ENCODE data around the gene MPZ. TPM values are rescaled to one million over a fixed set of nuclear protein-coding genes. Genes with fewer than 3 reads are reported as not detected.

Gene MPZ
- total and polyA plus RNA-seq, 10 of the 15 experiments (the other 5 are each of a cell fraction or from before 2014, with no cell fraction given): 0.09 to 6.9 (median 4.7) TPM

GRCh38 chr1:161290779-161291178, 19.0 kb downstream of the MPZ start (continued):
- TF ChIP-seq CUX1 (IDR thresholded peaks at IDR 0.05; ENCODE audit: insufficient replicate concordance, low read depth, low read length) (no peak), ZNF24 (IDR thresholded peaks at IDR 0.05) (no peak), KAT2A (conservative IDR thresholded peaks at IDR 0.05; ENCODE audit: control insufficient read depth, low read depth, low read length) (no peak), TAF1 (IDR thresholded peaks at IDR 0.05; ENCODE audit: borderline replicate concordance, low read depth, low read length) (no peak)

- CTCF ChIA-PET: interaction anchor here (1.2 to 1.9 kb wide), 5 partner anchors 18 to 77 kb away, joined by 4 to 10 read pairs (median 6); partner anchors contain the start of gene TOMM40L
- in situ Hi-C loops (cut with MboI): no loop called here
- SMC1A ChIA-PET (ENCODE audit: uncharacterized antibody, unreplicated experiment): interaction anchor here (0.8 to 2.3 kb wide), 3 partner anchors 38 to 211 kb away, joined by 3 to 8 read pairs (median 7); no protein-coding TSS in a partner anchor
- H3K27me3 ChIP-seq (replicated peaks in 1 of 2; ENCODE audit: control insufficient read depth in 2 of 2, insufficient read depth in 2 of 2, low read length in 1 of 2): peaks cover 0 to 3% of the 10 kb centered on the region in 2 experiments; a peak in 1 of 4 replicates
- no peaks in the 10 kb centered on the region for H3K79me2 ChIP-seq (ENCODE audit: control insufficient read depth, insufficient read depth, low read length)
- POLR2A ChIA-PET: interaction anchor here (1.0 to 1.2 kb wide), 3 partner anchors 55 to 101 kb away, joined by 3 to 4 read pairs (median 3); partner anchors contain the start of gene TOMM40L
- no peak overlapping the region for H3K4me2 ChIP-seq (ENCODE audit: control insufficient read depth, insufficient read depth)
- H3K4me1 ChIP-seq (ENCODE audit: control insufficient read depth, insufficient read depth, low read length): no peaks in the 10 kb centered on the region
- H2AFZ ChIP-seq (ENCODE audit: control insufficient read depth, low read depth, low read length): no peak overlapping the region
- no peaks in the 10 kb centered on the region for H3K9me3 ChIP-seq (replicated peaks; ENCODE audit: control insufficient read depth, insufficient read depth, low read length)
- ATAC-seq (peak; percentile 27; the same call in 1 of the 3 replicates), FAIRE-seq (no peak), DNase-seq (ENCODE audit: low read depth, low spot score) (no peak)
- TF ChIP-seq, protein P1, sequence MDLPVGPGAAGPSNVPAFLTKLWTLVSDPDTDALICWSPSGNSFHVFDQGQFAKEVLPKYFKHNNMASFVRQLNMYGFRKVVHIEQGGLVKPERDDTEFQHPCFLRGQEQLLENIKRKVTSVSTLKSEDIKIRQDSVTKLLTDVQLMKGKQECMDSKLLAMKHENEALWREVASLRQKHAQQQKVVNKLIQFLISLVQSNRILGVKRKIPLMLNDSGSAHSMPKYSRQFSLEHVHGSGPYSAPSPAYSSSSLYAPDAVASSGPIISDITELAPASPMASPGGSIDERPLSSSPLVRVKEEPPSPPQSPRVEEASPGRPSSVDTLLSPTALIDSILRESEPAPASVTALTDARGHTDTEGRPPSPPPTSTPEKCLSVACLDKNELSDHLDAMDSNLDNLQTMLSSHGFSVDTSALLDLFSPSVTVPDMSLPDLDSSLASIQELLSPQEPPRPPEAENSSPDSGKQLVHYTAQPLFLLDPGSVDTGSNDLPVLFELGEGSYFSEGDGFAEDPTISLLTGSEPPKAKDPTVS (IDR thresholded peaks at IDR 0.05; ENCODE audit: low read depth, low read length): no peak
- TF ChIP-seq, protein P2, sequence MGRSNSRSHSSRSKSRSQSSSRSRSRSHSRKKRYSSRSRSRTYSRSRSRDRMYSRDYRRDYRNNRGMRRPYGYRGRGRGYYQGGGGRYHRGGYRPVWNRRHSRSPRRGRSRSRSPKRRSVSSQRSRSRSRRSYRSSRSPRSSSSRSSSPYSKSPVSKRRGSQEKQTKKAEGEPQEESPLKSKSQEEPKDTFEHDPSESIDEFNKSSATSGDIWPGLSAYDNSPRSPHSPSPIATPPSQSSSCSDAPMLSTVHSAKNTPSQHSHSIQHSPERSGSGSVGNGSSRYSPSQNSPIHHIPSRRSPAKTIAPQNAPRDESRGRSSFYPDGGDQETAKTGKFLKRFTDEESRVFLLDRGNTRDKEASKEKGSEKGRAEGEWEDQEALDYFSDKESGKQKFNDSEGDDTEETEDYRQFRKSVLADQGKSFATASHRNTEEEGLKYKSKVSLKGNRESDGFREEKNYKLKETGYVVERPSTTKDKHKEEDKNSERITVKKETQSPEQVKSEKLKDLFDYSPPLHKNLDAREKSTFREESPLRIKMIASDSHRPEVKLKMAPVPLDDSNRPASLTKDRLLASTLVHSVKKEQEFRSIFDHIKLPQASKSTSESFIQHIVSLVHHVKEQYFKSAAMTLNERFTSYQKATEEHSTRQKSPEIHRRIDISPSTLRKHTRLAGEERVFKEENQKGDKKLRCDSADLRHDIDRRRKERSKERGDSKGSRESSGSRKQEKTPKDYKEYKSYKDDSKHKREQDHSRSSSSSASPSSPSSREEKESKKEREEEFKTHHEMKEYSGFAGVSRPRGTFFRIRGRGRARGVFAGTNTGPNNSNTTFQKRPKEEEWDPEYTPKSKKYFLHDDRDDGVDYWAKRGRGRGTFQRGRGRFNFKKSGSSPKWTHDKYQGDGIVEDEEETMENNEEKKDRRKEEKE (IDR thresholded peaks at IDR 0.05): no peak
- TF ChIP-seq SPI1 (IDR thresholded peaks at IDR 0.05; ENCODE audit: borderline replicate concordance, insufficient read depth, low read depth, low read length): peak; percentile 51
- no peak overlapping the region for H3K9ac ChIP-seq (ENCODE audit: control insufficient read depth, insufficient read depth, low read length)
- H3K27ac ChIP-seq (ENCODE audit: control insufficient read depth, insufficient read depth): no peak overlapping the region
- no peak overlapping the region for H3K4me3 ChIP-seq
- H4K20me1 ChIP-seq (ENCODE audit: control insufficient read depth, insufficient read depth): no peaks in the 10 kb centered on the region
- RAD21 ChIA-PET (ENCODE audit: unreplicated experiment): interaction anchor here (1.4 to 1.7 kb wide), 2 partner anchors 59 to 62 kb away, joined by 3 to 10 read pairs; partner anchors contain the start of gene TOMM40L
- no peaks in the 10 kb centered on the region for H3K36me3 ChIP-seq (ENCODE audit: control insufficient read depth in 2 of 2, insufficient read depth in 2 of 2, low read length in 1 of 2)
- 64% methylated on average over 3 of the region's 3 CpGs for WGBS (ENCODE audit: insufficient coverage, insufficient replicate concordance, low lambda C conversion rate, missing lambda C conversion rate)
- intact Hi-C loops (cut with micrococcal nuclease; ENCODE audit: unreplicated experiment): no loop called here
- no TSS peak for BruUV-seq (replicated peaks)
Observed at GRCh38 chr1:161287482-161288054, 22.2 kb downstream of the MPZ start.
